Activated CD4-positive, alpha-beta T cell treated with anti-CD3 and anti-CD28 coated beads for 36 hours (primary cell): ENCODE measurements around the gene STAT4. TPM values are rescaled to one million over a fixed set of nuclear protein-coding genes. Genes with fewer than 3 reads are reported as not detected.
A peak's percentile ranks its signal among the peaks of the same experiment; 100 is the strongest.

Experiments
- ATAC-seq: fragments of 200-7000 bp; cut with Tn5 transposase; one replicate; pipeline ENCODE4 v1.10.0; 2021; ENCODE audit warnings: mild to moderate bottlenecking, moderate library complexity
- CTCF ChIA-PET: fragments of 350-600 bp; sonication (Branson Sonifier 250); formaldehyde crosslinking; loops from one replicate; lab custom pipeline; 2021; ENCODE audit warnings: antibody characterized with exemption; lab: Charles Lee
- POLR2A ChIA-PET: fragments of 350-600 bp; sonication (Branson Sonifier 250); formaldehyde crosslinking; loops from one replicate; lab custom pipeline; 2021; ENCODE audit warnings: antibody characterized with exemption, inconsistent platforms; lab: Charles Lee
- DNase-seq: peaks from one replicate; pipeline ENCODE4 v3.0.0-alpha.2; 2020
- H3K27ac Mint-ChIP-seq: one replicate; pipeline ENCODE4 v1.8.0; 2021; ENCODE audit warnings: mixed read lengths
- H3K27me3 Mint-ChIP-seq: one replicate; pipeline ENCODE4 v1.8.0; 2021; ENCODE audit warnings: mixed read lengths
- H3K36me3 Mint-ChIP-seq: one replicate; pipeline ENCODE4 v1.8.0; 2021; ENCODE audit warnings: low read depth, mixed read lengths
- H3K4me1 Mint-ChIP-seq: one replicate; pipeline ENCODE4 v1.8.0; 2021; ENCODE audit warnings: mixed read lengths
- H3K4me3 Mint-ChIP-seq: one replicate; pipeline ENCODE4 v1.8.0; 2021; ENCODE audit warnings: mild to moderate bottlenecking, moderate library complexity, mixed read lengths
- H3K9me3 Mint-ChIP-seq: one replicate; pipeline ENCODE4 v1.8.0; 2021; ENCODE audit warnings: low read depth, mixed read lengths
- intact Hi-C, 2 experiments: fragments of 100-400 bp; cut with DNase I in 1 of 2; cut with micrococcal nuclease in 1 of 2; formaldehyde crosslinking; loops; one replicate each; pipeline versions ENCODE4 v1.14.2 to v1.15.1; 2022 to 2024; cut with DNase I, micrococcal nuclease
- total RNA-seq, 2 experiments: library from RNA; stranded (reverse); gene quantifications; one replicate each; pipeline ENCODE4 v1.2.3, GENCODE V29; 2021

The STAT4 gene
- total RNA-seq, 2 experiments from 2014 or later = 48.8 to 59.5 TPM

- peak; percentile 96 for DNase-seq
- H3K36me3 Mint-ChIP-seq = peaks cover 6% of the 10 kb centered on the region
- no peak overlapping the region for H3K4me3 Mint-ChIP-seq
- ChIA-PET POLR2A (interaction anchor here (0.6 to 1.6 kb wide), 4 partner anchors 9 to 140 kb away, joined by 3 to 8 read pairs (median 4); partner anchors contain the start of gene GLS), CTCF (interaction anchor here (1.0 to 2.1 kb wide), 4 partner anchors 8 to 128 kb away, joined by 3 to 6 read pairs (median 4); no protein-coding TSS in a partner anchor)
- H3K9me3 Mint-ChIP-seq = peaks cover 10% of the 10 kb centered on the region
- intact Hi-C loops = loop anchor here (1.0 to 10.0 kb wide), 16 partner anchors 10 to 659 kb away; partner anchors contain the start of genes NABP1 (in 2 of the 2), GLS (in 1 of the 2), MFSD6 (in 1 of the 2) and NAB1 (in 1 of the 2)
- peaks cover 37% of the 10 kb centered on the region for H3K4me1 Mint-ChIP-seq
- ATAC-seq = peak; percentile 62
- no peak overlapping the region for H3K27ac Mint-ChIP-seq
- no peaks in the 10 kb centered on the region for H3K27me3 Mint-ChIP-seq
Measured at GRCh38 chr2:191020221-191020741, 130.5 kb downstream of the STAT4 start.

GRCh38 chr2:191019376-191019775 lies 131.4 kb downstream of the STAT4 start:
- ChIA-PET POLR2A (interaction anchor here (0.6 to 1.6 kb wide), 4 partner anchors 8 to 139 kb away, joined by 3 to 8 read pairs (median 4); partner anchors contain the start of gene GLS), CTCF (interaction anchor here (0.7 to 2.1 kb wide), 7 partner anchors 8 to 129 kb away, joined by 3 to 6 read pairs (median 3); no protein-coding TSS in a partner anchor)
- DNase-seq (no peak), ATAC-seq (no peak)
- Mint-ChIP-seq H3K36me3 (peaks cover 6% of the 10 kb centered on the region), H3K27ac (peak overlapping the region; percentile 86), H3K27me3 (no peaks in the 10 kb centered on the region), H3K4me1 (peaks cover 28% of the 10 kb centered on the region), H3K9me3 (peaks cover 10% of the 10 kb centered on the region), H3K4me3 (no peak overlapping the region)
- intact Hi-C loops = loop anchor here in 1 of 2 experiments (10.0 kb wide), 1 partner anchor 615 kb away; the partner anchor contains the start of gene MFSD6

- peaks cover 10% of the 10 kb centered on the region for H3K9me3 Mint-ChIP-seq
- no peak for ATAC-seq
- DNase-seq = peak; percentile 51
- H3K27ac Mint-ChIP-seq = peak overlapping the region; percentile 86
- ChIA-PET POLR2A (no interaction called here), CTCF (interaction anchor here (0.7 to 1.6 kb wide), 5 partner anchors 10 to 130 kb away, joined by 3 to 4 read pairs (median 3); no protein-coding TSS in a partner anchor)
- no peaks in the 10 kb centered on the region for H3K27me3 Mint-ChIP-seq
- intact Hi-C loops = loop anchor here in 1 of 2 experiments (10.0 kb wide), 1 partner anchor 614 kb away; the partner anchor contains the start of gene MFSD6
- H3K36me3 Mint-ChIP-seq = peaks cover 6% of the 10 kb centered on the region
- H3K4me3 Mint-ChIP-seq = peak overlapping the region; percentile 29
- peaks cover 26% of the 10 kb centered on the region for H3K4me1 Mint-ChIP-seq
Measured at GRCh38 chr2:191018643-191019119, 132.1 kb downstream of the STAT4 start.

- no peak for DNase-seq
- Mint-ChIP-seq H3K9me3 (peaks cover 10% of the 10 kb centered on the region), H3K4me3 (no peak overlapping the region), H3K27ac (peak overlapping the region; percentile 55), H3K27me3 (no peaks in the 10 kb centered on the region), H3K4me1 (peaks cover 26% of the 10 kb centered on the region), H3K36me3 (peaks cover 6% of the 10 kb centered on the region)
- ChIA-PET CTCF (no interaction called here), POLR2A (no interaction called here)
- no peak for ATAC-seq
- intact Hi-C loops = loop anchor here in 1 of 2 experiments (10.0 kb wide), 1 partner anchor 613 kb away; the partner anchor contains the start of gene MFSD6
Measured at GRCh38 chr2:191018048-191018447, 132.7 kb downstream of the STAT4 start.

- DNase-seq = no peak
- peaks cover 10% of the 10 kb centered on the region for H3K9me3 Mint-ChIP-seq
- H3K4me3 Mint-ChIP-seq = no peak overlapping the region
- intact Hi-C loops = loop anchor here in 1 of 2 experiments (2.0 to 10.0 kb wide), 3 partner anchors 337 to 611 kb away; partner anchors contain the start of genes MFSD6 and NEMP2
- peaks cover 6% of the 10 kb centered on the region for H3K36me3 Mint-ChIP-seq
- H3K4me1 Mint-ChIP-seq = peaks cover 37% of the 10 kb centered on the region
- ChIA-PET POLR2A (interaction anchor here (0.6 kb wide), 1 partner anchor 322 kb away, joined by 3 read pairs; no protein-coding TSS in a partner anchor), CTCF (interaction anchor here (2.5 kb wide), 1 partner anchor 13 kb away, joined by 9 read pairs; no protein-coding TSS in a partner anchor)
- H3K27me3 Mint-ChIP-seq = no peaks in the 10 kb centered on the region
- no peak for ATAC-seq
- no peak overlapping the region for H3K27ac Mint-ChIP-seq
Measured at GRCh38 chr2:191015831-191016230, 135.0 kb downstream of the STAT4 start.

GRCh38 chr2:191015239-191015638 lies 135.6 kb downstream of the STAT4 start:
- Mint-ChIP-seq H3K36me3 (peaks cover 7% of the 10 kb centered on the region), H3K4me1 (peaks cover 39% of the 10 kb centered on the region), H3K9me3 (peaks cover 10% of the 10 kb centered on the region), H3K4me3 (no peak overlapping the region), H3K27me3 (no peaks in the 10 kb centered on the region), H3K27ac (no peak overlapping the region)
- DNase-seq (no peak), ATAC-seq (no peak)
- ChIA-PET CTCF (interaction anchor here (2.5 kb wide), 1 partner anchor 14 kb away, joined by 9 read pairs; no protein-coding TSS in a partner anchor), POLR2A (interaction anchor here (0.6 to 1.3 kb wide), 3 partner anchors 133 to 321 kb away, joined by 3 to 7 read pairs (median 3); no protein-coding TSS in a partner anchor)
- intact Hi-C loops = loop anchor here in 1 of 2 experiments (2.0 to 10.0 kb wide), 3 partner anchors 336 to 610 kb away; partner anchors contain the start of genes MFSD6 and NEMP2

- POLR2A ChIA-PET = interaction anchor here (0.6 to 3.7 kb wide), 5 partner anchors 8 to 170 kb away, joined by 3 to 24 read pairs (median 4); no protein-coding TSS in a partner anchor
- intact Hi-C loops = loop anchor here (1.0 to 10.0 kb wide), 8 partner anchors 8 to 610 kb away; partner anchors contain the start of genes MFSD6 (in 1 of the 2) and NEMP2 (in 1 of the 2)
Measured at GRCh38 chr2:191014653-191015020, 136.2 kb downstream of the STAT4 start.

GRCh38 chr2:191013932-191014652 lies 136.7 kb downstream of the STAT4 start, which contains the start of gene STAT1:
Gene STAT1, minus strand, starts transcription at chr2:191014171. Its CDS starts 4,168 bp downstream, at chr2:191010003.
- peaks cover 41% of the 10 kb centered on the region for H3K4me1 Mint-ChIP-seq
- H3K27me3 Mint-ChIP-seq = no peaks in the 10 kb centered on the region
- ChIA-PET CTCF (interaction anchor here (0.6 to 2.5 kb wide), 8 partner anchors 11 to 1641 kb away, joined by 3 to 9 read pairs (median 4); no protein-coding TSS in a partner anchor), POLR2A (interaction anchor here (0.6 to 3.7 kb wide), 5 partner anchors 9 to 170 kb away, joined by 3 to 24 read pairs (median 4); no protein-coding TSS in a partner anchor)
- peaks cover 10% of the 10 kb centered on the region for H3K9me3 Mint-ChIP-seq
- H3K36me3 Mint-ChIP-seq = peaks cover 16% of the 10 kb centered on the region
- H3K27ac Mint-ChIP-seq = no peak within 1 kb of the TSS
- ATAC-seq (peak; percentile 79), DNase-seq (peak; percentile 98)
- H3K4me3 Mint-ChIP-seq = no peak within 1 kb of the TSS
- intact Hi-C loops = loop anchor here (1.0 to 10.0 kb wide), 9 partner anchors 8 to 609 kb away; partner anchors contain the start of genes MFSD6 (in 1 of the 2) and NEMP2 (in 1 of the 2)

More at GRCh38 chr2:191014653-191015020, 136.2 kb downstream of the STAT4 start:
- H3K36me3 Mint-ChIP-seq = peaks cover 13% of the 10 kb centered on the region
- no peaks in the 10 kb centered on the region for H3K27me3 Mint-ChIP-seq
- CTCF ChIA-PET = interaction anchor here (0.6 to 2.5 kb wide), 8 partner anchors 12 to 1641 kb away, joined by 3 to 9 read pairs (median 4); no protein-coding TSS in a partner anchor
- H3K27ac Mint-ChIP-seq = no peak overlapping the region
- H3K4me3 Mint-ChIP-seq = no peak overlapping the region
- DNase-seq (peak; percentile 40), ATAC-seq (peak; percentile 24)
- H3K4me1 Mint-ChIP-seq = peaks cover 43% of the 10 kb centered on the region
- peaks cover 10% of the 10 kb centered on the region for H3K9me3 Mint-ChIP-seq

- POLR2A ChIA-PET = interaction anchor here (0.6 to 3.7 kb wide), 2 partner anchors 9 to 1656 kb away, joined by 8 to 24 read pairs; no protein-coding TSS in a partner anchor
- H3K27me3 Mint-ChIP-seq = no peaks in the 10 kb centered on the region
- intact Hi-C loops = loop anchor here (1.0 to 10.0 kb wide), 3 partner anchors 17 to 609 kb away; partner anchors contain the start of gene MFSD6 (in 1 of the 2)
- no peak overlapping the region for H3K27ac Mint-ChIP-seq
- DNase-seq (no peak), ATAC-seq (no peak)
- CTCF ChIA-PET = interaction anchor here (1.2 to 2.5 kb wide), 3 partner anchors 16 to 67 kb away, joined by 4 to 9 read pairs (median 4); no protein-coding TSS in a partner anchor
- peaks cover 10% of the 10 kb centered on the region for H3K9me3 Mint-ChIP-seq
- peaks cover 19% of the 10 kb centered on the region for H3K36me3 Mint-ChIP-seq
- peaks cover 39% of the 10 kb centered on the region for H3K4me1 Mint-ChIP-seq
- no peak overlapping the region for H3K4me3 Mint-ChIP-seq
Measured at GRCh38 chr2:191013682-191013931, 137.2 kb downstream of the STAT4 start.
